ENCODE data around the gene FBXO41. TPM values are rescaled to one million over a fixed set of nuclear protein-coding genes. Genes with fewer than 3 reads are reported as not detected.
"Not testable (repeated sequence)": the region's sequence is repeated elsewhere in the genome, so short reads cannot be mapped to it uniquely, and the experiment has no call there.

The FBXO41 gene
- total RNA-seq, 2 experiments from 2014 or later: 39.4 to 39.5 TPM

DNA sequence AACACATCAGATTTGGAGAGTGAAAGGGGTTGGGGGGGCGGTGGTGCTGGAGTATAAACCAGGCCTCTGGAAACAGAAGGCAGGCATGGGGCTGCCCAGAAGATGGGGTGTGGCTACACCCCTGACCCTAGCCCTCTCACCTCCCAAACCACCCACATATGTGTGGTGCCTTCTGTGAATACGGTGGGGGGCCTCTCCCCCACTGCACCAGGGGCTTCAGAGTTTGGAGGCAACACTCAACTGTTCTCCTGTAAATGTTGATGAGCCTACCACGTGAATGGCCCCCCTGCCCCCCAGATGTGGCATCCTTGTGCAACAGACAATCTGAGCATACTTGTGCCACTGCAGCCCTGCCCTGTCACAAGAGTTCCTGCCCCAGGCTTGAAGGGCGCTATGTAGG lies 19.5 kb downstream of the FBXO41 start:
- POLR2A ChIA-PET: no interaction called here

GRCh38 chr2:73264332-73264606 lies 20.0 kb downstream of the FBXO41 start:
- ChIA-PET POLR2A (interaction anchor here (1.4 kb wide), 1 partner anchor 10 kb away, joined by 4 read pairs; no protein-coding TSS in a partner anchor), CTCF (no interaction called here)

More for the DNA sequence above, 19.5 kb downstream of the FBXO41 start:
- CTCF ChIA-PET: no interaction called here

DNA sequence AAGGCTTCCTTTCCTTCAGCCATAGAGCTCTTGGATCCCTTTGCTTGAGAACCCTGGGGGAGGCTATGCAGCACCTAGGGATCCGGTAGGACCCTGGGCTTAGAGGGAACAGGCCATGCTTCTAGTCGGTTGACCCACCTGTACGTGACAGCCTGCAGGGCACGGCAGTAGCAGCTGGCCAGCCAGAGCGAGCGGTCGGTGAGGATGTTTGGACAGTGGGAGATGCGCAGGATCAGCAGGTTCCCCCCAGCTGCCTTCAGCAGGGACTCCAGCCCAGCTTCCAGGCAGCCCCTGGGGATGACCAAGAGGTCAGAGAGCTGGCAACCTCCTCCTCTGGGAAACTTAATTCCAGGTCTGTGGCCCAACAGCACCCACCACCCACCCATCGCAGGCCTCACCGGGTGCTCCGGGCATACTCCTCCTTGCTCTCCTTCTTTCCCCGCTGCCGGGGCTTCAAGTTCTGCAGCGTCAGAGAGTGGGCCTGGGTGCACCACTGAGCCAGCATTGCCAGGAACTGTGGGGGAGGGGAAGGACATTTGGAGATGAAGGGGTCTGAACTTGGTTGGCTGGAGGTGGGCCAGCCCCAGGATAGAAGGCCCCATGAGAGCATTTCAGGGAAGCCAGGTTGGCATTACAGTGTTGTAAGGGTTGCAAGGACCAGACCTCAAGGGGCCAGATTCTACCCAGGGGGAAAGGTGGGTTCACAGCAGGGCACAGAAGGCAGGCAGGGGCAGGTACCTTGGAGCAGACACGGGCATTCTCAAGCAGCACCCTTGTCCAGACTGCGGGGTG lies 20.5 kb downstream of the FBXO41 start:
- ChIA-PET POLR2A (interaction anchor here (1.4 kb wide), 1 partner anchor 9 kb away, joined by 4 read pairs; no protein-coding TSS in a partner anchor), CTCF (no interaction called here)

DNA sequence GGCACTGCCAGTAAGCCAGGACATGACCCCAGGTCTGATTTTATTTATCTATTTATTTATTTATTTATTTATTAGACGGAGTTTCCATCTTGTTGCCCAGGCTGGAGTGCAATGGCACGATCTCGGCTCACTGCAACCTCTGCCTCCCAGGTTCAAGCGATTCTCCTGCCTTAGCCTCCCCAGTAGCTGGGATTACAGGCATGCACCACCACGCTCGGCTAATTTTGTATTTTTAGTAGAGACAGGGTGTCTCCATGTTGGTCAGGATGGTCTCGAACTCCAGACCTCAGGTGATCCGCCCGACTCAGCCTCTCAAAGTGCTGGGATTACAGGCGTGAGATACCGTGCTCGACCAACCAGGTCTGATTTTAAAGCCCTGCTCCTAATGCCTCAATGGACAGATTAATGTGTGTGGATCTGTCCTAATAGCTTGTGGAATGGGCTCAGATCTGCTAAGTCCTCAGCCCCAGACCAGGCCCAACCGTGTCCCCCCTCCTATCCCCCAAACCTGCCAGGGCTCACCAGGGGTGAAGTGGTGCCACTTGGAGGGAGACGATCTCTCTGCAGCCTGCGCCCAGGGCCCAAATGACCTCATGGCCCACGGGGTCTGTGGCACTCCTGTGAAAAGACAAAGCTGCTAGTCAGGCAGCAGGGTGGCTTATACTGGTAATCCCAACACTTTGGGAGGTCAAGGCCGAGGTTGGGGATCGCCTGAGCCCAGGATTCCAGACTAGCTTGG lies 21.4 kb downstream of the FBXO41 start:
- CTCF ChIA-PET: not testable (repeated sequence)
- POLR2A ChIA-PET: interaction anchor here (0.7 to 1.4 kb wide), 2 partner anchors 8 to 125 kb away, joined by 4 read pairs; no protein-coding TSS in a partner anchor

DNA sequence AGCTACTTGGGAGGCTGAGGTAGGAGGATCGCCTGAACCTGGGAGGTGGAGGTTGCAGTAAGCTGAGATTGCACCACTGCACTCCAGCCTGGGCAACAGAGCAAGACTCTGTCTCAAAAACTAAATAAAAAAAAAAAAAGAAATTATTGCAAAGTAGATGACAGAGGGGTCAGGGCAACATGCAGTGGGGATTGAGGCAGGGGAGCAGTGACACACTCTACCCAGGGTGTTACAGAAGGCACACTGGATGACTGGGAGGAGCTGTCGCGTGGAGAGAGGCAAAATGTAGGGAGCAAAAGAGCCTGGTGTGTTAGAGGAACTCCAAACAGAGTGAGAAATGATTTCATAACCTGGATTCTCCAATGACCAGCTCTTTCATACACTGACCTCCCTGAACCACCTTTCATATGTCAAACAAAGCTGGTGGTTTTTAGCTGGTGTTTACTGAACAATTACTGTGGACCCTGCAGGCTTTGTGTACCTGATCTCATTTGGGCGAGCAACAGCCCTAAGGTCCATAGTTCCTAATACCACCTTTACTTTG lies 22.1 kb downstream of the FBXO41 start:
- POLR2A ChIA-PET: no interaction called here
- CTCF ChIA-PET: no interaction called here

DNA sequence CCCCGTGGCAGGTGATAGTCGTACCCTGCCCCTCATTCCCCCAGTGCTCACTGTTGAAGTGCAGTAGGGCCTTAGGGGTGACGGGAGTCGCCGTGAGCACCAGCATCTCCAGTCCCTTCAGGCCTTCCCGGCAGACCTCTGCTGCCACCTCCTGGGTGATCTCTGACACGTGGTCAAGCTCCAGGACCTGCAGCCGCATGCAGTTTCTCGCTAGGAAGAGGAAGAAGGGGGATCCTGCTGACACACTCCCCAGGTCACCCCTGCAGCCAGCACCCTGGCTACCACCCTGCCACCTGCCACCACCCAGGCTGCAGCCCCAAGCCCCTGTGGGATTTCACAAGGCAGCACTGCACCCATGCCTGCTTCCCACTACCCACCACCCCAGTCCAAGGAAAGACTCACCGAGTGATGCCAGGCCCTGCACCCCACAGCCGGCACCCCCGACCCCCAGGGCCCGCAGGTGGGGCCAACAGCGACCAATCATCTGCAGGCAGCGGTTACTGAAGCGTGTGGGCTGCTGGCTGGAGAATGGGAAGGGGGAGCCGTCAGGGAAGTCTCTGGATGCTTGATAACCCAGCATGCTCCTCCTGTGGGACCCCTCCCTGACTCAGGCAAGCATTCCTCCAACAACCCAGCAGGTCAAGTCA lies 23.8 kb downstream of the FBXO41 start:
- ChIA-PET POLR2A (no interaction called here), CTCF (interaction anchor here (1.0 kb wide), 1 partner anchor 84 kb away, joined by 3 read pairs; no protein-coding TSS in a partner anchor)

DNA sequence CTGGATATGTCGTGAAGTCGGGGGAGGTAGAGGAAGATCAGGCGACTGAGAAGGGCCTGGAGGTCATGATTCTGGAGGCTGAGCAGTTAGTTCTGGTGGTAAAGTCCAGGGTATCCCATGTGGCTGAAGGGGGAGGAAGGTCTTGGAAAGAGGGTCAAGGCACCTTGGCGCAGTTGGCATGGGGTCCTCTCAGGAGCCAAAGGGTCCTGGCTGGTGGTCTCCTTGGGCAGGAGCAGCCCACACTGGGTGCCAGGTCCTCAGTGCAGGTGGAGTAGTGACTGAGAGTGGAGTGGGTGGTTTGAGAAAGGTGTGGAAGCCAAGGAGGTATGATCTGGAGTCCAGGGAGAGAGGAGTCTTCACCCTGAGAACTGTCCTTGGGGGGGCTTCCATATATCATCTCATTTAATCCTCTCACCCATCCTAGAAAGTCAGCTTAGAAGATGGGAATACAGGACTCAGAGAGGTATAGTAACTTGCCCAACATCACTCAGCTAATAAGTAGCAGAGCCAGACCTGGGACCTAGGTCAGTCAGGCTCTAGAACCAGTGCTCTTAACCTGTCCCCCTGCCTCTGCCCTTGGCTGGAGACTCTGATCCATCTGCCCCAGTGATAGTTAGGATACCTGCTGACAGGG lies 24.5 kb downstream of the FBXO41 start:
- POLR2A ChIA-PET: no interaction called here
- CTCF ChIA-PET: interaction anchor here (1.0 kb wide), 1 partner anchor 83 kb away, joined by 3 read pairs; no protein-coding TSS in a partner anchor

DNA sequence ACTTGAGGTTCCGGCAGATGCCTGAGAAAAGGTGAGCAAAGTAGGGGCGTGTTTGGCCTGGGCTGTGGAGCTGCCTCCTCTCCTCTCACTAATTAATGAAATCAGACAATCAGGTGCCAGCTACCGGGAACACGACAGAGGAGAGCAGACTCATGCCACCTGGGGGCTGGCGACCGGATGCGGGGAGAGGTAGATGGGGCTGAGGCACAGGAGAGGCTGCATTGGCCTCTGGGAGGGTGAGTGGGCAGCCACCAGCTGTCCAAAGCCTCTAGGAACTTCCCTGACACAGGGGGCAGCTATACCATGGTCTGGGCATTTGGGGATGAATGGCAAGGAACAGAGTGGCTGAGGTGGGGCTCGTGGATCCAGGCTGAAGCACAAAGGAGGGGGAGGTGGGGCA lies 25.0 kb downstream of the FBXO41 start:
- ChIA-PET POLR2A (no interaction called here), CTCF (interaction anchor here (1.0 kb wide), 1 partner anchor 82 kb away, joined by 3 read pairs; no protein-coding TSS in a partner anchor)

GRCh38 chr2:73258913-73259215 lies 25.4 kb downstream of the FBXO41 start:
- ChIA-PET POLR2A (no interaction called here), CTCF (interaction anchor here (1.4 kb wide), 1 partner anchor 14 kb away, joined by 3 read pairs; no protein-coding TSS in a partner anchor)

GRCh38 chr2:73258186-73258912 lies 25.9 kb downstream of the FBXO41 start:
- CTCF ChIA-PET: interaction anchor here (1.0 to 1.4 kb wide), 3 partner anchors 10 to 32 kb away, joined by 3 to 4 read pairs (median 3); no protein-coding TSS in a partner anchor
- POLR2A ChIA-PET: interaction anchor here (1.7 kb wide), 1 partner anchor 10 kb away, joined by 4 read pairs; no protein-coding TSS in a partner anchor

DNA sequence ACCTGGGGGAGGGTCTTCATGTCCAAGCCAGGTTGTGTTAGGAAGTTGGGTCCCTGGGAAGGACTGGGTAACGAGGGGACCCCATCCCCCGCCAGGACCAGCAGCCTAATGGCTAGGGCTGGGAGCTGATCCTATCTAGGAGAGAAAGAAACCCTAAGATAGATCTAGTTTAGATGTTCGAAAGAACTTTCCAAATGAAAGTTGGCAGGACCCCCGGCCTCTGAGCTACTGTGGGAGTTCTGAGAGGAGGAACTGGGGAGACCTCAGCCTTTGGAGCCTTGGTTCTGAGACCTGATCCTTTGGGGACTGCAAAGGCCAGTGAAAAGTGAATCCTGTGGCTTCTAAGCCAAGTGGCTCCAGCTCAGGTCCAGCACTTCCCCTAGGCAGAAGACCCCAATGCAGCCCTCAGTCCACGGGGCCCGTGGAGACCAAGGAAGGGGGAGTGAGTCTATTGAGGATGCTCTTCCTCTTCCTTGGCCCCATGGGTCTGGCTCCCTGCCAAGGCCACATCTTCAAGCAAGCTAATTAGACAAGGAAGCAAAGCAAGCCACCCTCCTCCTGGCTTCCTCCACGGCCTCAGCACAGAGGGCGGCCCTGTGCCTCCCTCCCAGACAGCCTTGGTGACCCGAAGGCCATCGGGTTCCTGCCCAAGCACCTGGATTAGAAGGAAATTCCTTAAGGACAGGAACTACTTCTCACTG lies 26.7 kb downstream of the FBXO41 start:
- POLR2A ChIA-PET: interaction anchor here (1.7 kb wide), 1 partner anchor 11 kb away, joined by 4 read pairs; no protein-coding TSS in a partner anchor
- CTCF ChIA-PET: interaction anchor here (1.0 to 1.4 kb wide), 3 partner anchors 9 to 33 kb away, joined by 3 to 4 read pairs (median 3); no protein-coding TSS in a partner anchor

GRCh38 chr2:73257021-73257420 lies 27.3 kb downstream of the FBXO41 start:
- ChIA-PET POLR2A (interaction anchor here (1.7 kb wide), 1 partner anchor 11 kb away, joined by 4 read pairs; no protein-coding TSS in a partner anchor), CTCF (interaction anchor here (1.0 kb wide), 1 partner anchor 9 kb away, joined by 4 read pairs; no protein-coding TSS in a partner anchor)

DNA sequence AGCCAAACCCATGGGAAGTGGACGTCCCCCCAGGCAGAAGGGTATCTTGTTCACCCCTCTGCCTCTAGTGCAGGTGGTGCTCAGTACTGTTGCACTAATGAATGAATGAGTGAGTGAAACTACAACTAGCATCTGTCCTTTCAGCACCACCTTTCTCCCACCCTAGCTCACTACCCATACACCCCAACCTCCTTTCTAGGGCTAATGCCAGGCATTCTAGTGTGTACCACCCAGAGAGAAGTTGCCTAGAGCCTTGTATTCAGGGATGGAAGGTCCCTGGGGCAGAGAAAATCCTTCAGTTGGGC lies 27.7 kb downstream of the FBXO41 start:
- ChIA-PET CTCF (no interaction called here), POLR2A (interaction anchor here (1.7 kb wide), 1 partner anchor 12 kb away, joined by 4 read pairs; no protein-coding TSS in a partner anchor)

DNA sequence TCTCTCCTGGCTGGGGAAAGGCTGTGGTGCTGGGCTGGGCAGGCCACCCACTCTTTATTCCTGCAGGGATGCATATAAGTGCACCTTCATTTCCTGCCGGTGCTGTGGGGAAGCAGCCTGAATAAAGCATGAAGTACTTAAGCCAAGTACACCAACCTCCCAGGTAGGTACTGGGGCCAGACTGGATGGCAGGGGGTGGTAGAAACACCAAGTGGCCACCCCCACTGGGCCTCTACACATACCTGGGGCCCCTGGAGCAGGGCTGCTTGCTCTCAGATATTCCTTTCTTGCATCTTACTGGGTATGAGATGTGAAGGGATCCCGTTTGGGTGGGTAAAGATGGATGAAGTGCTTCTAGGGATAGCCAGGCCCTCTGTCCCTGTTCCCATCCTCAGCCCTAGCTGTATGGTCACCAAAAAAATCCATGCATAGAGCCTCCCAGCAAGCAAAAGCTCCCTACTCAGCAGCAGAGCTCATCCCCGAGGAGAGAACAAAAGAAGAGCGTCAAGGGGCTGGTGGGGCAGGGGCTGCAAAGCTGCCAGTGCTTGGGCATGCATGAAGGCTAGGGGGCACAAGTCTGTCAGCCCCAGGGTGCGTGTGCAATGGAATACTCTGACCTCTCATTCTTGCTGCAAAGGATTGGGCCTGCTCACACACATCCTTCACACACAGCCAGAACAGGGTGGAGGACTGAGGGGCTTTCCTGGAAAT lies 28.2 kb downstream of the FBXO41 start:
- ChIA-PET POLR2A (no interaction called here), CTCF (no interaction called here)

DNA sequence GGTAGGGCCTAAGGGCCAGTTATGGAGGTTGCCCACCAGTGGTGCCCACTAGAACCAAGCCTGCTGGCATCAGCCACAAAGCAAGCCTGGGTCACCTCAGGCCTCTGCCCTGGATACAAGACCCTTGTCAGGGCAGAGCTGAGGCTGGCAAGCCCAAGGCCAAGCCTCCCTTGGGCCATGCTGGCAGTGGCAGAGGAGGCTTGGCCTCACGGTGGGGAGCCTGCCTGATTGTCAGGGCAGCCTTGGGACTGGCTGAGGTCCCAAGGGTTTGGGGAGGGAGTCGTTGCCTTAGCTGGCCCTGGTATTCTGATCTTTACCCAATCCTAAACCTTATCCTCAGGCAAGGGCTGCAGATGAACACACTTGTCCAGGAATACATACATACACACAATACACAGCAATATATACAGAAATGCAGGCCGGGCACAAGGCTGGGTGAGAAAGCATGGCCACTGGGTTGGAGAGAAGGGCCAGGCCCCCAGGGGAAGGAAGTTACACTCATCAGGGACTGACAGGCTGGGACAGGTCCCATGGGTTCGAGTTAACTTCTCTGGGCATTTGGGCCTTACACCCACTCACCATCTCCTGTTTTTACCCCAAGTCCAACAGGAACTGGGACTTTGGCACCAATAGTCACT lies 29.2 kb downstream of the FBXO41 start:
- POLR2A ChIA-PET: interaction anchor here (1.4 to 1.6 kb wide), 2 partner anchors 8 to 10 kb away, joined by 4 to 5 read pairs; no protein-coding TSS in a partner anchor
- CTCF ChIA-PET: no interaction called here

- POLR2A ChIA-PET: interaction anchor here (1.4 to 1.6 kb wide), 2 partner anchors 9 to 10 kb away, joined by 4 to 5 read pairs; no protein-coding TSS in a partner anchor
These were observed 29.8 kb downstream of the FBXO41 start for GRCh38 chr2:73254343-73255006.

More at GRCh38 chr2:73254343-73255006, 29.8 kb downstream of the FBXO41 start:
- CTCF ChIA-PET: no interaction called here

Data from activated CD8-positive, alpha-beta memory T cell treated with anti-CD3 and anti-CD28 coated beads for 36 hours (primary cell).